ENCODE data around the gene CDH12. TPM values are rescaled to one million over a fixed set of nuclear protein-coding genes. Genes with fewer than 3 reads are reported as not detected.

Gene CDH12
- total RNA-seq, 1 donor from 2014 or later = 0.26 TPM

GRCh38 chr5:22431840-22432239 lies 421.3 kb downstream of the CDH12 start:
- no peak for DNase-seq (ENCODE audit: low spot score)
- Mint-ChIP-seq H3K27ac (ENCODE audit: unreplicated experiment) (no peak overlapping the region), H3K4me1 (ENCODE audit: unreplicated experiment) (no peaks in the 10 kb centered on the region), H3K27me3 (ENCODE audit: unreplicated experiment) (no peaks in the 10 kb centered on the region), H3K36me3 (ENCODE audit: low read depth, unreplicated experiment) (no peaks in the 10 kb centered on the region), H3K4me3 (ENCODE audit: unreplicated experiment) (no peak overlapping the region), H3K9me3 (ENCODE audit: unreplicated experiment) (no peaks in the 10 kb centered on the region)
- TF ChIP-seq CTCF (IDR thresholded peaks at IDR 0.05; ENCODE audit: unreplicated experiment) = no peak

GRCh38 chr5:22431406-22431805 lies 421.7 kb downstream of the CDH12 start:
- TF ChIP-seq CTCF (IDR thresholded peaks at IDR 0.05; ENCODE audit: unreplicated experiment) = no peak
- Mint-ChIP-seq H3K4me3 (ENCODE audit: unreplicated experiment) (no peak overlapping the region), H3K9me3 (ENCODE audit: unreplicated experiment) (no peaks in the 10 kb centered on the region), H3K36me3 (ENCODE audit: low read depth, unreplicated experiment) (no peaks in the 10 kb centered on the region), H3K27ac (ENCODE audit: unreplicated experiment) (no peak overlapping the region), H3K4me1 (ENCODE audit: unreplicated experiment) (no peaks in the 10 kb centered on the region), H3K27me3 (ENCODE audit: unreplicated experiment) (no peaks in the 10 kb centered on the region)
- DNase-seq (ENCODE audit: low spot score) = no peak

GRCh38 chr5:22411554-22412349 lies 441.4 kb downstream of the CDH12 start:
- Mint-ChIP-seq H3K36me3 (ENCODE audit: low read depth, unreplicated experiment) (no peaks in the 10 kb centered on the region), H3K4me3 (ENCODE audit: unreplicated experiment) (no peak overlapping the region), H3K9me3 (ENCODE audit: unreplicated experiment) (no peaks in the 10 kb centered on the region), H3K27me3 (ENCODE audit: unreplicated experiment) (no peaks in the 10 kb centered on the region), H3K27ac (ENCODE audit: unreplicated experiment) (no peak overlapping the region), H3K4me1 (ENCODE audit: unreplicated experiment) (no peaks in the 10 kb centered on the region)
- TF ChIP-seq CTCF (IDR thresholded peaks at IDR 0.05; ENCODE audit: unreplicated experiment) = no peak
- no peak for DNase-seq (ENCODE audit: low spot score)

GRCh38 chr5:22391956-22392355 lies 461.2 kb downstream of the CDH12 start:
- Mint-ChIP-seq H3K27ac (ENCODE audit: unreplicated experiment) (no peak overlapping the region), H3K36me3 (ENCODE audit: low read depth, unreplicated experiment) (no peaks in the 10 kb centered on the region), H3K4me1 (ENCODE audit: unreplicated experiment) (no peaks in the 10 kb centered on the region), H3K9me3 (ENCODE audit: unreplicated experiment) (no peaks in the 10 kb centered on the region), H3K27me3 (ENCODE audit: unreplicated experiment) (no peaks in the 10 kb centered on the region), H3K4me3 (ENCODE audit: unreplicated experiment) (no peak overlapping the region)
- TF ChIP-seq CTCF (IDR thresholded peaks at IDR 0.05; ENCODE audit: unreplicated experiment) = no peak
- no peak for DNase-seq (ENCODE audit: low spot score)

- Mint-ChIP-seq H3K4me1 (ENCODE audit: unreplicated experiment) (no peaks in the 10 kb centered on the region), H3K9me3 (ENCODE audit: unreplicated experiment) (no peaks in the 10 kb centered on the region), H3K4me3 (ENCODE audit: unreplicated experiment) (no peak overlapping the region), H3K27me3 (ENCODE audit: unreplicated experiment) (no peaks in the 10 kb centered on the region), H3K36me3 (ENCODE audit: low read depth, unreplicated experiment) (no peaks in the 10 kb centered on the region), H3K27ac (ENCODE audit: unreplicated experiment) (no peak overlapping the region)
- no peak for DNase-seq (ENCODE audit: low spot score)
- no peak for TF ChIP-seq CTCF (IDR thresholded peaks at IDR 0.05; ENCODE audit: unreplicated experiment)
Observed at GRCh38 chr5:22390888-22391287, 462.3 kb downstream of the CDH12 start.

All from endothelial cell (in vitro differentiated cells).